NCI-H2107 (cell line): ENCODE data around the gene ZNF618.
"Not testable (repeated sequence)": the region's sequence is repeated elsewhere in the genome, so short reads cannot be mapped to it uniquely, and the experiment has no call there.

Source experiments
- DNase-seq: peaks from one replicate; lab custom pipeline; 2025; lab: John Stamatoyannopoulos, UW

The ZNF618 gene

GRCh38 chr9:113989017-113989713 lies 113.1 kb downstream of the ZNF618 start:
- no peak for DNase-seq

GRCh38 chr9:113989714-113990569 lies 113.8 kb downstream of the ZNF618 start:
- DNase-seq, result no peak

- DNase-seq, result no peak
Measured at GRCh38 chr9:113990570-113990907, 114.4 kb downstream of the ZNF618 start.

- no peak for DNase-seq
Measured at GRCh38 chr9:113990975-113991471, 114.9 kb downstream of the ZNF618 start.

- DNase-seq, result no peak
Measured at GRCh38 chr9:113991714-113992113, 115.6 kb downstream of the ZNF618 start.

- no peak for DNase-seq
Measured at GRCh38 chr9:113992276-113992951, 116.3 kb downstream of the ZNF618 start.

GRCh38 chr9:113992994-113993393 lies 116.9 kb downstream of the ZNF618 start:
- DNase-seq, result no peak

GRCh38 chr9:113993838-113994540 lies 117.9 kb downstream of the ZNF618 start:
- DNase-seq, result no peak

GRCh38 chr9:113995401-113995800 lies 119.3 kb downstream of the ZNF618 start:
- DNase-seq, result no peak

- no peak for DNase-seq
Measured at GRCh38 chr9:113995963-113996362, 119.9 kb downstream of the ZNF618 start.

GRCh38 chr9:113996531-113997001 lies 120.5 kb downstream of the ZNF618 start:
- no peak for DNase-seq

- DNase-seq, result not testable (repeated sequence)
Measured at GRCh38 chr9:113997064-113997463, 121.0 kb downstream of the ZNF618 start.

GRCh38 chr9:113997610-113998009 lies 121.5 kb downstream of the ZNF618 start:
- no peak for DNase-seq

- DNase-seq, result no peak
Measured at GRCh38 chr9:113998114-113998513, 122.0 kb downstream of the ZNF618 start.

- DNase-seq, result no peak
Measured at GRCh38 chr9:113998525-113999255, 122.6 kb downstream of the ZNF618 start.

- DNase-seq, result no peak
Measured at GRCh38 chr9:113999256-114000062, 123.3 kb downstream of the ZNF618 start.

GRCh38 chr9:114000063-114000454 lies 124.0 kb downstream of the ZNF618 start:
- no peak for DNase-seq

GRCh38 chr9:114000671-114001409 lies 124.7 kb downstream of the ZNF618 start:
- DNase-seq, result no peak

GRCh38 chr9:114001410-114001685 lies 125.2 kb downstream of the ZNF618 start:
- no peak for DNase-seq

- no peak for DNase-seq
Measured at GRCh38 chr9:114001794-114002261, 125.7 kb downstream of the ZNF618 start.
